Activated gamma-delta T cell treated with Interleukin-2 at 50 U/mL for 16 hours (primary cell): ENCODE results near the gene CAMK1D.

Experiments
- DNase-seq: peaks from one replicate; pipeline ENCODE4 v3.0.0-alpha.2; 2020

CAMK1D gene

GRCh38 chr10:12667052-12667451, 317.7 kb downstream of the CAMK1D start:
- DNase-seq, result no peak

- DNase-seq, result no peak
Observed at GRCh38 chr10:12668634-12669033, 319.3 kb downstream of the CAMK1D start.

GRCh38 chr10:12670004-12670403, 320.7 kb downstream of the CAMK1D start:
- no peak for DNase-seq

- DNase-seq, result no peak
Observed at GRCh38 chr10:12675186-12675585, 325.8 kb downstream of the CAMK1D start.

- DNase-seq, result no peak
Observed at GRCh38 chr10:12679636-12680035, 330.3 kb downstream of the CAMK1D start.

GRCh38 chr10:12681252-12681651, 331.9 kb downstream of the CAMK1D start:
- no peak for DNase-seq

- DNase-seq, result no peak
Observed at GRCh38 chr10:12684784-12685183, 335.4 kb downstream of the CAMK1D start.

- DNase-seq, result no peak
Observed at GRCh38 chr10:12685261-12686058, 336.1 kb downstream of the CAMK1D start.

- DNase-seq, result no peak
Observed at GRCh38 chr10:12687996-12688395, 338.6 kb downstream of the CAMK1D start.

GRCh38 chr10:12689893-12690292, 340.5 kb downstream of the CAMK1D start:
- DNase-seq, result no peak

- DNase-seq, result no peak
Observed at GRCh38 chr10:12690525-12691126, 341.3 kb downstream of the CAMK1D start.

GRCh38 chr10:12691596-12691995, 342.2 kb downstream of the CAMK1D start:
- no peak for DNase-seq

GRCh38 chr10:12697764-12698163, 348.4 kb downstream of the CAMK1D start:
- no peak for DNase-seq

- no peak for DNase-seq
Observed at GRCh38 chr10:12699258-12699700, 349.9 kb downstream of the CAMK1D start.

GRCh38 chr10:12699781-12700556, 350.6 kb downstream of the CAMK1D start:
- DNase-seq, result no peak

- DNase-seq, result no peak
Observed at GRCh38 chr10:12700557-12700874, 351.2 kb downstream of the CAMK1D start.

GRCh38 chr10:12701696-12702095, 352.3 kb downstream of the CAMK1D start:
- no peak for DNase-seq

- no peak for DNase-seq
Observed at GRCh38 chr10:12702215-12702770, 352.9 kb downstream of the CAMK1D start.

GRCh38 chr10:12703126-12703525, 353.8 kb downstream of the CAMK1D start:
- no peak for DNase-seq

- no peak for DNase-seq
Observed at GRCh38 chr10:12703813-12704212, 354.5 kb downstream of the CAMK1D start.

- no peak for DNase-seq
Observed at GRCh38 chr10:12704488-12704887, 355.1 kb downstream of the CAMK1D start.

- DNase-seq, result no peak
Observed at GRCh38 chr10:12705943-12706342, 356.6 kb downstream of the CAMK1D start.

GRCh38 chr10:12707461-12708185, 358.3 kb downstream of the CAMK1D start:
- DNase-seq, result no peak
